D721Med (cell line): ENCODE results near the gene STX1B.

Source experiments
- DNase-seq: peaks from one replicate; pipeline ENCODE4 v3.0.0; 2011; ENCODE audit warnings: low spot score; ENCODE audit not compliant: insufficient read length
- FAIRE-seq: peaks from 2 replicates; lab custom pipeline; 2011; peaks lifted over from hg19 to GRCh38; lab: Jason Lieb, UNC
- TF ChIP-seq, protein P1 (sequence below): IDR thresholded peaks from 2 replicates; pipeline ENCODE4 v1.5.1; 2012; ENCODE audit warnings: mild to moderate bottlenecking, control low read depth; ENCODE audit not compliant: insufficient read depth; ENCODE audit errors: missing control alignments

The STX1B gene

DNA sequence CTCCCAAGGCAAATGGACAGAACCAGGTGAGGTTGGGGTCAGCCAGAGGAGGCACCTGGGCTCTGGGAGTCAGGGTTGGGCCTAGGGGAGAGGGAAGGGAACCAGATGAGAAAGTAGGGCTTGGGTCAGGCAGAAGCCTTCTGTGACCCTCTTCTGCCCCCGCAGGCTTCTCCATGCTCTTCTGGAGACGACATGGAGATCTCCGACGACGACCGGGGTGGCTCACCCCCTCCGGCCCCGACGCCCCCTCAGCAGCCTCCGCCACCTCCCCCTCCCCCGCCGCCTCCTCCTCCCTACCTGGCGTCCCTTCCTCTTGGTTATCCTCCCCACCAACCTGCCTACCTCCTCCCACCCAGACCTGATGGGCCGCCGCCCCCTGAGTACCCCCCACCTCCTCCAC, 45.0 kb downstream of the STX1B start:
- DNase-seq = no peak
- no peak for FAIRE-seq
- TF ChIP-seq, protein P1, sequence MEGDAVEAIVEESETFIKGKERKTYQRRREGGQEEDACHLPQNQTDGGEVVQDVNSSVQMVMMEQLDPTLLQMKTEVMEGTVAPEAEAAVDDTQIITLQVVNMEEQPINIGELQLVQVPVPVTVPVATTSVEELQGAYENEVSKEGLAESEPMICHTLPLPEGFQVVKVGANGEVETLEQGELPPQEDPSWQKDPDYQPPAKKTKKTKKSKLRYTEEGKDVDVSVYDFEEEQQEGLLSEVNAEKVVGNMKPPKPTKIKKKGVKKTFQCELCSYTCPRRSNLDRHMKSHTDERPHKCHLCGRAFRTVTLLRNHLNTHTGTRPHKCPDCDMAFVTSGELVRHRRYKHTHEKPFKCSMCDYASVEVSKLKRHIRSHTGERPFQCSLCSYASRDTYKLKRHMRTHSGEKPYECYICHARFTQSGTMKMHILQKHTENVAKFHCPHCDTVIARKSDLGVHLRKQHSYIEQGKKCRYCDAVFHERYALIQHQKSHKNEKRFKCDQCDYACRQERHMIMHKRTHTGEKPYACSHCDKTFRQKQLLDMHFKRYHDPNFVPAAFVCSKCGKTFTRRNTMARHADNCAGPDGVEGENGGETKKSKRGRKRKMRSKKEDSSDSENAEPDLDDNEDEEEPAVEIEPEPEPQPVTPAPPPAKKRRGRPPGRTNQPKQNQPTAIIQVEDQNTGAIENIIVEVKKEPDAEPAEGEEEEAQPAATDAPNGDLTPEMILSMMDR = no peak

DNA sequence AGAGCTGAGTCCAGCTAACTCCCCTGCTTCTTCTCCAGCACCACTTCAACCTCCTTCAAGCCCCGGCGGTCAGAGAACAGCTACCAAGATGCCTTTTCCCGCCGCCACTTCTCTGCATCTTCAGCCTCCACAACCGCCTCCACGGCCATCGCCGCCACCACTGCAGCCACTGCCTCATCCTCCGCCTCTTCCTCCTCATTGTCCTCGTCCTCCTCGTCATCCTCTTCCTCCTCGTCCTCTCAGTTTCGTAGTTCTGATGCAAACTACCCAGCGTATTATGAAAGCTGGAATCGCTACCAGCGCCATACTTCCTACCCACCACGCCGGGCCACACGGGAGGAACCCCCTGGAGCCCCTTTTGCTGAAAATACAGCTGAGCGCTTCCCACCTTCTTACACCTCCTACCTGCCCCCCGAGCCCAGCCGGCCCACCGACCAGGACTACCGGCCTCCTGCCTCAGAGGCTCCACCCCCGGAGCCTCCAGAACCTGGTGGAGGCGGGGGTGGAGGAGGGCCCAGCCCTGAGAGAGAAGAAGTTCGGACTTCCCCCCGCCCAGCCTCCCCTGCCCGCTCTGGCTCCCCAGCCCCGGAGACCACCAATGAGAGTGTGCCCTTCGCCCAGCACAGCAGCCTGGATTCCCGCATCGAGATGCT, 45.7 kb downstream of the STX1B start:
- no peak for DNase-seq
- TF ChIP-seq, protein P1 = no peak
- no peak for FAIRE-seq

- TF ChIP-seq, protein P1 = no peak
- DNase-seq = no peak
- FAIRE-seq = no peak
Measured at GRCh38 chr16:30963925-30964511, 46.4 kb downstream of the STX1B start.

GRCh38 chr16:30961384-30961783, 49.1 kb downstream of the STX1B start:
- no peak for FAIRE-seq

DNA sequence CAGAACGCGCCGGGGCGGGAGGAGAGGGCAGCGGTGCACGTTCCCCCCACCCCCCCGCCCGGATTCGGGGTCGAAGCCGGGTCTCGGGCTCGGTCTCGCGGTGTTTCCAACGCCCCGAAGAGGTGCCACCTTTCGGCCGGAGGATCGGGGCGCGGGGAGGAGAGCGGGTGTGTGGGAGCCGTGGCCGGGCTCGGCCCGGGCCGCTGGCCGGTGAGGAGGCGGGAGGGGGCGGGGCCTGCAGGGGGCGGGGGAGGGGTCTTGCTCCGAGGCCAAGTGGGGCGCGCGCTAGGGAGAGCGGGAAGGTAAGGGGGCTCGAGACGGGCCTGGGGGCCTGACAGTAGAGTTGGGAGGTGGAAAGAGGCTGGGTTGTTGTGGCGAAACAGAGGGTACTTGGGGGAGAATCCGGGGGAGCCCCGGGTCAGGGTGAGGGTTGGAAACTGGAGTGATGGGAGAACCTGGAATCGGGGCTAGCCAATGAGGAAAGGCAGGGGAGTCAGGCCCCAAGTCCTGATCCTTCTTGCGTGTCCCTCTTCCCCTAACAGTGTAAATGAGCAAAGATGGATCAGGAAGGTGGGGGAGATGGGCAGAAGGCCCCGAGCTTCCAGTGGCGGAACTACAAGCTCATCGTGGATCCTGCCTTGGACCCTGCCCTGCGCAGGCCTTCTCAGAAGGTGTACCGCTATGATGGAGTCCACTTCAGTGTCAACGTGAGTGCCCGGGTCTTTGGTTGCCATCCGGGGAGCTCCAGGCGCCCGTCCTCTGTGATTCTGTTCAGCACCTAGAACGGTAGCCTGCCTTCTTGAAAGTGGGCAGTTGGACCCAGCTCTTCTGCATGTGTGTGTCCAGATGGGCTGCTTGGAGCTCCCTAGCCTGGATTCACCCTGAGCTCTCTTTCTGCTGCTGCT, 52.0 kb downstream of the STX1B start:
- TF ChIP-seq, protein P1 = no peak
- DNase-seq (peak; percentile 80), FAIRE-seq (no peak)

More at GRCh38 chr16:30961384-30961783, 49.1 kb downstream of the STX1B start:
- TF ChIP-seq, protein P1 = no peak
- no peak for DNase-seq

- no peak for FAIRE-seq
- DNase-seq = peak; percentile 84
- TF ChIP-seq, protein P1 = no peak
Measured at GRCh38 chr16:30957456-30958174, 52.8 kb downstream of the STX1B start, which contains the start of gene SETD1A. Gene SETD1A, plus strand, starts transcription at chr16:30957754. Its CDS starts 978 bp downstream, at chr16:30958732.
